Globus pallidus (tissue), 1 donor: ENCODE measurements around the gene TMEM161A.

Experiments
- DNase-seq: peaks from one replicate; pipeline ENCODE4 v3.0.0-alpha.2; 2015; ENCODE audit warnings: low spot score

Gene TMEM161A

GRCh38 chr19:19098084-19098702 is 40.1 kb downstream of the TMEM161A start:
- no peak for DNase-seq

GRCh38 chr19:19096641-19097627 is 41.3 kb downstream of the TMEM161A start:
- no peak for DNase-seq

GRCh38 chr19:19095691-19096090 is 42.6 kb downstream of the TMEM161A start:
- no peak for DNase-seq

- DNase-seq, result no peak
These were observed 43.8 kb downstream of the TMEM161A start for GRCh38 chr19:19094513-19094912.

- no peak for DNase-seq
These were observed 50.6 kb downstream of the TMEM161A start for GRCh38 chr19:19087676-19088075.

GRCh38 chr19:19083413-19084178 is 54.7 kb downstream of the TMEM161A start:
- DNase-seq, result no peak

- no peak for DNase-seq
These were observed 56.6 kb downstream of the TMEM161A start for GRCh38 chr19:19081642-19082151.

- DNase-seq, result no peak
These were observed 58.7 kb downstream of the TMEM161A start for GRCh38 chr19:19079571-19079970.

- no peak for DNase-seq
These were observed 59.5 kb downstream of the TMEM161A start for GRCh38 chr19:19078801-19079200.

- no peak for DNase-seq
These were observed 61.2 kb downstream of the TMEM161A start for GRCh38 chr19:19077103-19077502.

- no peak for DNase-seq
These were observed 61.8 kb downstream of the TMEM161A start for GRCh38 chr19:19076476-19076875.

GRCh38 chr19:19075126-19075525 is 63.2 kb downstream of the TMEM161A start:
- no peak for DNase-seq

- no peak for DNase-seq
These were observed 63.9 kb downstream of the TMEM161A start for GRCh38 chr19:19074196-19074882.

- DNase-seq, result no peak
These were observed 66.4 kb downstream of the TMEM161A start for GRCh38 chr19:19071897-19072296.
